Activated CD8-positive, alpha-beta T cell treated with anti-CD3 and anti-CD28 coated beads, Interleukin-2, amount 10 ng/mL, durations not matched to agents 7 days and 5 days (primary cell): Measurements from ENCODE around the gene HEATR9. TPM values are rescaled to one million over a fixed set of nuclear protein-coding genes. Genes with fewer than 3 reads are reported as not detected.

Source experiments
- ATAC-seq: fragments of 150-1000 bp; cut with Tn5 transposase; one replicate; pipeline ENCODE4 v1.10.0; 2021; ENCODE audit warnings: moderate library complexity
- CTCF ChIA-PET: fragments of 350-600 bp; sonication (Branson Sonifier 250); formaldehyde crosslinking; loops from one replicate; lab custom pipeline; 2021; ENCODE audit warnings: antibody characterized with exemption; lab: Charles Lee
- POLR2A ChIA-PET: fragments of 350-600 bp; sonication (Branson Sonifier 250); formaldehyde crosslinking; loops from one replicate; lab custom pipeline; 2021; ENCODE audit warnings: antibody characterized with exemption; lab: Charles Lee
- DNase-seq: peaks from one replicate; pipeline ENCODE4 v3.0.0-alpha.2; 2020
- H3K27ac Mint-ChIP-seq: one replicate; pipeline ENCODE4 v1.8.0; 2021; ENCODE audit warnings: mild to moderate bottlenecking, mixed read lengths
- H3K27me3 Mint-ChIP-seq: one replicate; pipeline ENCODE4 v1.8.0; 2021; ENCODE audit warnings: low read depth, mixed read lengths
- H3K36me3 Mint-ChIP-seq: one replicate; pipeline ENCODE4 v1.8.0; 2021; ENCODE audit warnings: low read depth, mixed read lengths
- H3K4me1 Mint-ChIP-seq: one replicate; pipeline ENCODE4 v1.8.0; 2021; ENCODE audit warnings: low read depth, mixed read lengths
- H3K4me3 Mint-ChIP-seq: one replicate; pipeline ENCODE4 v1.8.0; 2021; ENCODE audit warnings: mild to moderate bottlenecking, mixed read lengths
- H3K9me3 Mint-ChIP-seq: one replicate; pipeline ENCODE4 v1.8.0; 2022; ENCODE audit warnings: mixed read lengths; ENCODE audit not compliant: insufficient read depth
- total RNA-seq, 2 experiments: library from RNA; stranded (reverse); gene quantifications; one replicate each; pipeline ENCODE4 v1.2.3, GENCODE V29; 2021

Gene HEATR9, protein sequence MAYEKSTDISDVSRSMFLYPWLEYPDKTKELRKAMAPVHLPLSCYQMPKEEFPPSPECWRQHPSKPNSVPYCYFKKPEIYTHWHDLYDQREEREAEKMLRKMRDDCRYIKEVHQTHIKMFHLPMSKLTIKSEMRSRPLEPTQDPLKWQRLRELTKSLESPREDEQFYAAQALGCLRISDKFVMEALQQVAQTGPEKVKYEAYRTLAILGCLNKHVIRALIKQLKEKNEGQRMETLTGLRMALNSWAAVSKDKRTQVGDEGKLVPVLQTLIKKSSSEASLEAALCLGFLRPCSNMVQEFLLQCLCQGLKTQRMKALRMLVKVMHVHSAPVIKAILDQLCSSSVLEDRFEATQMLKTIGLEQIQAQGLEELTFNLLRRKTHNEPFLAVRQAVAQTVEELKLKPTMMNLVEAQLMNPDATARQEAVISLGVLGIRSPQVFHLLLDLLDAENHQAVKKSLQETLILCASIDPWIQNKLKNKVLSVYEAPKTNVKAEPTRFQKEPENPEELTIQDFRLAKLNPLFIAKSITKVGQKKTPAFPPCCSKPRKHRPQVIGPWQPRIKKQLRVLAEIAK
- total RNA-seq = 1 to 10 TPM; 1.1 TPM

- H3K9me3 Mint-ChIP-seq = no peaks in the 10 kb centered on the region
- ChIA-PET CTCF (interaction anchor here (0.6 to 1.9 kb wide), 4 partner anchors 19 to 101 kb away, joined by 3 to 7 read pairs (median 3); no protein-coding TSS in a partner anchor), POLR2A (interaction anchor here (1.4 kb wide), 1 partner anchor 12 kb away, joined by 6 read pairs; the partner anchor contains the start of gene CCL5)
- H3K27ac Mint-ChIP-seq = peak within 1 kb of the TSS; percentile 3
- no peaks in the 10 kb centered on the region for H3K27me3 Mint-ChIP-seq
- no peak within 1 kb of the TSS for H3K4me3 Mint-ChIP-seq
- peaks cover 61% of the 10 kb centered on the region for H3K4me1 Mint-ChIP-seq
- DNase-seq (no peak), ATAC-seq (no peak)
- H3K36me3 Mint-ChIP-seq = peaks cover 35% of the 10 kb centered on the region
Measured at GRCh38 chr17:35868737-35869136, at the start of gene HEATR9. Gene HEATR9, minus strand, starts transcription at chr17:35868891. Its CDS starts 149 bp downstream, at chr17:35868742.

DNA sequence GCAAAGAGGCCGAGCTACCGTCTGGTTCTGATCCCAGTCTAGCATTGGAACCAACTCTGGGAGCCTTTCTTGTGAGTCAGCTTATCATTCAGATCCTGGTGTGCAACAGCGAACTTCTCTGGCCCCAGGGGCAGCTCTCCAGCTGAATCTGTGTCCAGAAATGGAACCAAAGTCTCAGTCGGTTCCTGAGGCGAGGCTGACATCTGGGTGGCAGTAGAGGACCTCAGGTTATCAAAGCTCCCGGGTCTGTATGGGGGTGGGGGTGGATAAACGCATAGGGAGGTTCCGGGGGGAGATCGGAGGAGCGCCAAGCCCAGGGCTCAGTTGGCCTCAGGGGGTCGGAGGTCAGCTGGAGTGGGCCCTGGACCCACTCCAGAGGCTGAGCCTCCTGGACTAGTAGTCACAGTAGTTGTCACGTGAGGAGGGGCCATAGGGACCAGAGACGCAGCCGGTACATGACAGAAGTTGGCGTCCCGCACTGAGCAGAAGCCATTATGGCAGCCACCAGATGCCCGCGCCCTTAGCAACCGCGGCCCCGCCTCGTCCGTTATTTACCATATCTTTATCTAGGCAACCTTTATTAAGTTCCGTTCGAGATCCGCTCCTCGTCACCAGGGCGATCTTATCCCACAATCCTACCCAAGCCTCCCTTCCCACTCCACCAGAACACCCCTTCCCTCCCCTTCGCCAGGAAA lies 49.0 kb upstream of the HEATR9 start:
- ATAC-seq (no peak), DNase-seq (no peak)
- Mint-ChIP-seq H3K4me1 (peaks cover 57% of the 10 kb centered on the region), H3K27ac (no peak overlapping the region), H3K9me3 (no peaks in the 10 kb centered on the region), H3K27me3 (no peaks in the 10 kb centered on the region), H3K4me3 (no peak overlapping the region), H3K36me3 (peaks cover 68% of the 10 kb centered on the region)
- POLR2A ChIA-PET = no interaction called here
- CTCF ChIA-PET = no interaction called here

DNA sequence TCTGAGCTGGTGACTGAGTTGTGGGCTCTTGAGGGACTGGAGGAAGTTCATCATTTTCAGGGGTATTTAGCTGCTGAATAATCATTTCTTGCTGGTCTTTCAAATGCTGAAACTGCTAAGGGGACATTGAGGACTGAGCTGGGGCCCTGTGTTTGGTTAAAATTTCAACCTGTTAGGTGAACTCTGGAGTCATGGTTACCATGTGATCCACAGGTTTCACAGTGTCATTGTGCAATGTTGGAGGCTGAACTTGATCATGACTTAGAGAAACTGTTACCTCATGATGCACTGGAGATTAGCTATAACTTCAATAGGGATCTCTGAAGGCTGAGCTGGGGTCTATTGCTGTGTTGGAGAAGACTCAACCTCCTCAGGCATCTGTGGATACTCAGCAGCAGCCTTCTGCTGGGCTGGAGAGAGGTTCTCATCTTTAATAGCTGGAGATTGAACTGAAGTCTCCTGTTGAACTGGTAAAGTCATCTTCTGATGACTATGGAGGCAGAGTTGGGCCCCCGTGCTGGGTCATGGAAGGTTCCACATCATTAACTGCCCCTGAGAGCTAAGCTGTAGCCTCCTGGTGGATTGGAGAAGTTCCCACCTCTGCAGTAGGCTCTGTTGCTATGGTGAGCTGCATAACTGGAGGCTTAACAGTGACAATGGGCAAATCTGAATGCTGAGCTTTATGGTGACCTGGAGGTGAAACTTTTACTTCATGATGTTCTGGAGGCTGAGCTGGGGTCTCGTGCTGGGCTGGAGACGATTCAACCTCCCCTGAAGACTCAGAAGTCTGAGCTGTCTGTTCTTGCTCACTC lies 46.7 kb upstream of the HEATR9 start:
- ChIA-PET CTCF (interaction anchor here (0.7 to 2.1 kb wide), 12 partner anchors 8 to 66 kb away, joined by 3 to 8 read pairs (median 4); partner anchors contain the start of genes CCL5 and RDM1), POLR2A (interaction anchor here (1.0 to 3.0 kb wide), 3 partner anchors 16 to 36 kb away, joined by 3 to 11 read pairs (median 8); partner anchors contain the start of gene CCL5)
- no peaks in the 10 kb centered on the region for H3K9me3 Mint-ChIP-seq
- H3K27me3 Mint-ChIP-seq = no peaks in the 10 kb centered on the region
- DNase-seq (no peak), ATAC-seq (no peak)
- H3K27ac Mint-ChIP-seq = no peak overlapping the region
- H3K4me1 Mint-ChIP-seq = peaks cover 46% of the 10 kb centered on the region
- H3K36me3 Mint-ChIP-seq = peaks cover 60% of the 10 kb centered on the region
- no peak overlapping the region for H3K4me3 Mint-ChIP-seq

DNA sequence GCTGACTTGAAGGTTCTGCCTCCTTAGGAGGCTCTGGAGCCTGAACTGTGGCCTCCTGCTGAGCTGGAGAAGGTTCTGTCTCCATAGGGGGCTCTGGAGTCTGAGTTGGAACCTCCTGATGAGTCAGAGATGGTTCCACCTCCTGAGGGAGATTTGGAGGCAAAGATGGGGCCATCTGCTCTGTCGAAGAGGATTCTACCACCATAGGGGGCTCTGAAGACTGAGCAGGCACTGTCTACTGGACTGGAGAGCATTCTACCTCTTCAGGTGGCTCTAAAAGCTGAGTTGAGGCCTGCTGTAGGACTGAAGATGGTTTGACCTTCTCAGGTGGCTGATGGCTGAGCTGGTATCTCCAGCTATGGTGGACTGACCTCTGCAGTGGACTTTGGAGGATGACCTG lies 45.7 kb upstream of the HEATR9 start:
- Mint-ChIP-seq H3K4me3 (no peak overlapping the region), H3K27me3 (no peaks in the 10 kb centered on the region), H3K36me3 (peaks cover 59% of the 10 kb centered on the region), H3K27ac (no peak overlapping the region), H3K9me3 (no peaks in the 10 kb centered on the region), H3K4me1 (peaks cover 44% of the 10 kb centered on the region)
- ChIA-PET POLR2A (interaction anchor here (3.0 kb wide), 1 partner anchor 35 kb away, joined by 11 read pairs; the partner anchor contains the start of gene CCL5), CTCF (interaction anchor here (0.5 to 2.1 kb wide), 7 partner anchors 14 to 234 kb away, joined by 3 to 6 read pairs (median 3); no protein-coding TSS in a partner anchor)
- ATAC-seq (no peak), DNase-seq (no peak)

DNA sequence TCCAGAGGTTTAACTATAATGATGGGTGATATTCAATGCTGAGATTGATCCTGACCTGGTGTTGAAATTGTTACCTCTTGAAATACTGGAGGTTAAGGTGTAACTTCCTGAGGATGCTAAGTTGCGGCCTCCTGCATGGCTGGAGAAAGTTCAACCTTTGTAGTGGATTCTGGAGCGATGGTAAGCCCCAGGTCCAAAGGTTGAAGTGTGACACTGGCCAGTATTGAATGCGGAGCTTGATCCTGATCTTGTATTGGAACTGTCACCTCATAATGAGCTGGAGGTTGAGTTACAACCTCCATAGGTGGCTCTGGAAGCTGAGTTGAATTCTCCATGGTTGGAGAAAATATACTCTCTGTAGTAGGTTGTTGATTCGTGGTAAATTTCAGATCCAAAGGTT lies 44.9 kb upstream of the HEATR9 start:
- ChIA-PET POLR2A (interaction anchor here (1.1 to 3.0 kb wide), 2 partner anchors 11 to 34 kb away, joined by 3 to 11 read pairs; partner anchors contain the start of gene CCL5), CTCF (interaction anchor here (0.9 to 1.5 kb wide), 4 partner anchors 12 to 159 kb away, joined by 3 to 4 read pairs (median 4); no protein-coding TSS in a partner anchor)
- no peak overlapping the region for H3K4me3 Mint-ChIP-seq
- DNase-seq = no peak
- no peak overlapping the region for H3K27ac Mint-ChIP-seq
- no peaks in the 10 kb centered on the region for H3K27me3 Mint-ChIP-seq
- H3K9me3 Mint-ChIP-seq = no peaks in the 10 kb centered on the region
- peaks cover 64% of the 10 kb centered on the region for H3K36me3 Mint-ChIP-seq
- no peak for ATAC-seq
- peaks cover 43% of the 10 kb centered on the region for H3K4me1 Mint-ChIP-seq

- ATAC-seq = no peak
- H3K4me3 Mint-ChIP-seq = no peak overlapping the region
- no peak overlapping the region for H3K27ac Mint-ChIP-seq
- H3K4me1 Mint-ChIP-seq = peaks cover 41% of the 10 kb centered on the region
- peaks cover 57% of the 10 kb centered on the region for H3K36me3 Mint-ChIP-seq
- H3K9me3 Mint-ChIP-seq = no peaks in the 10 kb centered on the region
- ChIA-PET POLR2A (interaction anchor here (1.1 kb wide), 1 partner anchor 11 kb away, joined by 3 read pairs; no protein-coding TSS in a partner anchor), CTCF (interaction anchor here (1.1 to 1.5 kb wide), 3 partner anchors 11 to 63 kb away, joined by 3 to 4 read pairs (median 3); no protein-coding TSS in a partner anchor)
- H3K27me3 Mint-ChIP-seq = no peaks in the 10 kb centered on the region
- no peak for DNase-seq
Measured at GRCh38 chr17:35912942-35913341, 44.3 kb upstream of the HEATR9 start.

- H3K4me1 Mint-ChIP-seq = peaks cover 44% of the 10 kb centered on the region
- no peak for ATAC-seq
- DNase-seq = no peak
- H3K27me3 Mint-ChIP-seq = no peaks in the 10 kb centered on the region
- ChIA-PET POLR2A (interaction anchor here (1.1 kb wide), 1 partner anchor 12 kb away, joined by 3 read pairs; no protein-coding TSS in a partner anchor), CTCF (interaction anchor here (1.0 to 1.5 kb wide), 4 partner anchors 11 to 41 kb away, joined by 3 to 4 read pairs (median 4); no protein-coding TSS in a partner anchor)
- H3K36me3 Mint-ChIP-seq = peaks cover 56% of the 10 kb centered on the region
- H3K27ac Mint-ChIP-seq = no peak overlapping the region
- no peaks in the 10 kb centered on the region for H3K9me3 Mint-ChIP-seq
- H3K4me3 Mint-ChIP-seq = no peak overlapping the region
Measured at GRCh38 chr17:35912339-35912912, 43.7 kb upstream of the HEATR9 start.

GRCh38 chr17:35909408-35909807 lies 40.7 kb upstream of the HEATR9 start:
- Mint-ChIP-seq H3K9me3 (no peaks in the 10 kb centered on the region), H3K4me3 (no peak overlapping the region), H3K27ac (no peak overlapping the region), H3K36me3 (peaks cover 56% of the 10 kb centered on the region), H3K27me3 (no peaks in the 10 kb centered on the region), H3K4me1 (peaks cover 41% of the 10 kb centered on the region)
- ATAC-seq (no peak), DNase-seq (no peak)
- ChIA-PET CTCF (interaction anchor here (1.1 to 2.0 kb wide), 4 partner anchors 8 to 60 kb away, joined by 3 to 8 read pairs (median 5); partner anchors contain the start of gene RDM1), POLR2A (interaction anchor here (1.0 to 1.1 kb wide), 2 partner anchors 30 to 33 kb away, joined by 3 read pairs; partner anchors contain the start of gene CCL5)

DNA sequence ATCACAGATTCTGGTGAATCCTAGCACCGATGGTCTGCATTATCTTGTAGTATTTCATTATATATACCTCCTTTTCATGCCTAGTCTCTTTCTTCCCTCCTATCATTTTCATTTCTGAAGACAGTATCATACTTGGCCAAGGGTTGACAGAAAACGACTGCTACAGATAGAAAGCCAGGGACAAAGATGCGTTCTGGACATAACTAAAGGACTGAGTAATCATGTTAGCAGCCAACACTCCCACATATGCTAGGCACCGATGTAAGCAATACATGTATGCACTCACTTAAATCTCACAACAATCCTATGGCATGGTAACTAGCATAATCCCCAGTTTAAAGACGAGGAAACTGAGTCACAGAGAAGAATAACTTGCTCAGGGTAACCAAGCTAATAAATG lies 39.0 kb upstream of the HEATR9 start:
- Mint-ChIP-seq H3K4me1 (peaks cover 37% of the 10 kb centered on the region), H3K9me3 (no peaks in the 10 kb centered on the region), H3K36me3 (peaks cover 52% of the 10 kb centered on the region), H3K27ac (no peak overlapping the region), H3K4me3 (no peak overlapping the region), H3K27me3 (no peaks in the 10 kb centered on the region)
- ATAC-seq (no peak), DNase-seq (no peak)
- ChIA-PET POLR2A (interaction anchor here (1.7 kb wide), 1 partner anchor 10 kb away, joined by 5 read pairs; no protein-coding TSS in a partner anchor), CTCF (interaction anchor here (0.7 to 2.1 kb wide), 7 partner anchors 8 to 68 kb away, joined by 3 to 7 read pairs (median 3); no protein-coding TSS in a partner anchor)
